ENCODE measurements around the gene SMIM7. TPM values are rescaled to one million over a fixed set of nuclear protein-coding genes. Genes with fewer than 3 reads are reported as not detected.

Gene SMIM7
- total RNA-seq, 4 donors from 2014 or later: 77.3 to 121 (median 98.8) TPM

GRCh38 chr19:16599655-16600346 lies 60.1 kb downstream of the SMIM7 start:
- Histone ChIP-seq H3K4me3 (no peak overlapping the region), H3K27ac (no peak overlapping the region), H3K27me3 (no peaks in the 10 kb centered on the region), H3K4me1 (peaks cover 22% of the 10 kb centered on the region), H3K36me3 (peaks cover 2% of the 10 kb centered on the region), H3K9me3 (no peaks in the 10 kb centered on the region)
- no peak for DNase-seq (ENCODE audit: low spot score in 2 of 2)
- TF ChIP-seq POLR2A (IDR thresholded peaks at IDR 0.05) (no peak), POLR2AphosphoS5 (IDR thresholded peaks at IDR 0.05) (no peak), CTCF (IDR thresholded peaks at IDR 0.05) (no peak), EP300 (IDR thresholded peaks at IDR 0.05) (no peak)
- WGBS: 100% methylated on average over 2 of the region's 6 CpGs

- Histone ChIP-seq H3K27ac (no peak overlapping the region), H3K27me3 (no peaks in the 10 kb centered on the region), H3K36me3 (no peaks in the 10 kb centered on the region), H3K4me3 (no peak overlapping the region), H3K9me3 (no peaks in the 10 kb centered on the region), H3K4me1 (peaks cover 30% of the 10 kb centered on the region)
- DNase-seq (ENCODE audit: low spot score in 2 of 2): no peak
- TF ChIP-seq EP300 (IDR thresholded peaks at IDR 0.05) (no peak), POLR2A (IDR thresholded peaks at IDR 0.05) (no peak), POLR2AphosphoS5 (IDR thresholded peaks at IDR 0.05) (no peak), CTCF (IDR thresholded peaks at IDR 0.05) (no peak)
- 50% methylated on average over 4 of the region's 4 CpGs for WGBS
Observed at GRCh38 chr19:16598848-16599247, 61.1 kb downstream of the SMIM7 start.

- Histone ChIP-seq H3K4me1 (peaks cover 53% of the 10 kb centered on the region), H3K36me3 (no peaks in the 10 kb centered on the region), H3K9me3 (no peaks in the 10 kb centered on the region), H3K27me3 (no peaks in the 10 kb centered on the region), H3K27ac (no peak overlapping the region), H3K4me3 (no peak overlapping the region)
- DNase-seq (ENCODE audit: low spot score in 2 of 2): no peak
- no peak for TF ChIP-seq CTCF (IDR thresholded peaks at IDR 0.05)
- no peak for TF ChIP-seq POLR2A (IDR thresholded peaks at IDR 0.05)
- no peak for TF ChIP-seq POLR2AphosphoS5 (IDR thresholded peaks at IDR 0.05)
- TF ChIP-seq EP300 (IDR thresholded peaks at IDR 0.05): no peak
- WGBS: 86% methylated on average over 6 of the region's 9 CpGs
Observed at GRCh38 chr19:16596399-16596798, 63.5 kb downstream of the SMIM7 start.

Other genes with a start within 250 kb of the SMIM7 start
- 10 to 100 TPM; 27.3 to 59.2 (median 33.4) TPM for gene EPS15L1, start 188.2 kb downstream of the SMIM7 start, total RNA-seq
- gene CALR3, start 164.0 kb downstream of the SMIM7 start, total RNA-seq: not detected
- 1 to 10 TPM; 2.7 to 7.4 (median 6.5) TPM for gene C19orf44, start 163.8 kb downstream of the SMIM7 start, total RNA-seq
- 10 to 100 TPM; 13.3 to 35.6 (median 18.9) TPM for gene CHERP, start 117.7 kb downstream of the SMIM7 start, total RNA-seq
- gene SLC35E1, start 87.7 kb downstream of the SMIM7 start, total RNA-seq: 10 to 100 TPM; 49.8 to 64.8 (median 56.3) TPM
- gene MED26, start 31.9 kb downstream of the SMIM7 start, total RNA-seq: 10 to 100 TPM; 13.1 to 15.4 (median 14.6) TPM
- 1 to 10 TPM; 2.3 to 2.8 (median 2.7) TPM for gene TMEM38A, start 995 bp upstream of the SMIM7 start, total RNA-seq
- gene NWD1, start 59.7 kb upstream of the SMIM7 start, total RNA-seq: 1 to 10 TPM in 2 of 4 donors, under 1 TPM in 2; 0.68 to 1.5 (median 1.1) TPM
- gene SIN3B, start 169.3 kb upstream of the SMIM7 start, total RNA-seq: 100 to 1,000 TPM in 1 of 4 donors, 10 to 100 TPM in 3; 32.1 to 122 (median 39.4) TPM
- 1 to 10 TPM in 2 of 4 donors, under 1 TPM in 2; 0.57 to 3.9 (median 1.2) TPM for gene F2RL3, start 228.9 kb upstream of the SMIM7 start, total RNA-seq